ENCODE data around the gene CA12. TPM values are rescaled to one million over a fixed set of nuclear protein-coding genes. Genes with fewer than 3 reads are reported as not detected.

The CA12 gene
- polyA plus RNA-seq, 3 donors: not detected

- Mint-ChIP-seq H3K4me1 (peaks cover 29% of the 10 kb centered on the region), H3K4me3 (no peak overlapping the region), H3K36me3 (no peaks in the 10 kb centered on the region), H3K27me3 (ENCODE audit: low read depth in 3 of 3) (peaks cover 0 to 3% (median 2%) of the 10 kb centered on the region in 3 donors), H3K9me3 (peaks cover 0 to 2% (median 0%) of the 10 kb centered on the region in 7 donors), H3K27ac (no peak overlapping the region)
- Histone ChIP-seq H3K9me3 (replicated peaks in 1 of 2; ENCODE audit: control insufficient read depth in 1 of 2, insufficient read depth in 1 of 2, low read length in 2 of 2) (no peaks in the 10 kb centered on the region), H2AFZ (ENCODE audit: insufficient read depth, low read depth, low read length, poor library complexity, severe bottlenecking) (no peak overlapping the region), H3K27me3 (ENCODE audit: control insufficient read depth in 2 of 2, insufficient read depth in 2 of 2, low read length in 2 of 2) (no peaks in the 10 kb centered on the region), H3K4me3 (replicated peaks in 1 of 3; ENCODE audit: low read depth in 2 of 3, low read length in 3 of 3) (no peak overlapping the region), H3K4me2 (replicated peaks; ENCODE audit: extremely low read depth, low read length, poor library complexity, severe bottlenecking) (no peak overlapping the region), H3K9ac (ENCODE audit: insufficient read depth, low read length, poor library complexity, severe bottlenecking) (no peak overlapping the region), H4K20me1 (ENCODE audit: insufficient read depth, low read length) (no peaks in the 10 kb centered on the region), H3K79me2 (ENCODE audit: insufficient read depth, low read length) (no peaks in the 10 kb centered on the region), H3K36me3 (replicated peaks in 1 of 2; ENCODE audit: control insufficient read depth in 1 of 2, insufficient read depth in 2 of 2, low read length in 2 of 2) (no peaks in the 10 kb centered on the region), H3K27ac (ENCODE audit: low read depth in 1 of 2, low read length in 2 of 2) (no peak overlapping the region), H3K4me1 (ENCODE audit: control insufficient read depth in 1 of 2, insufficient read depth in 2 of 2, low read length in 2 of 2) (peaks cover 16 to 25% of the 10 kb centered on the region in 2 donors)
- 95% methylated on average over 3 of the region's 4 CpGs for WGBS (ENCODE audit: insufficient coverage)
- intact Hi-C loops (cut with micrococcal nuclease): no loop called here
- no peak for DNase-seq
- TF ChIP-seq, protein P1, sequence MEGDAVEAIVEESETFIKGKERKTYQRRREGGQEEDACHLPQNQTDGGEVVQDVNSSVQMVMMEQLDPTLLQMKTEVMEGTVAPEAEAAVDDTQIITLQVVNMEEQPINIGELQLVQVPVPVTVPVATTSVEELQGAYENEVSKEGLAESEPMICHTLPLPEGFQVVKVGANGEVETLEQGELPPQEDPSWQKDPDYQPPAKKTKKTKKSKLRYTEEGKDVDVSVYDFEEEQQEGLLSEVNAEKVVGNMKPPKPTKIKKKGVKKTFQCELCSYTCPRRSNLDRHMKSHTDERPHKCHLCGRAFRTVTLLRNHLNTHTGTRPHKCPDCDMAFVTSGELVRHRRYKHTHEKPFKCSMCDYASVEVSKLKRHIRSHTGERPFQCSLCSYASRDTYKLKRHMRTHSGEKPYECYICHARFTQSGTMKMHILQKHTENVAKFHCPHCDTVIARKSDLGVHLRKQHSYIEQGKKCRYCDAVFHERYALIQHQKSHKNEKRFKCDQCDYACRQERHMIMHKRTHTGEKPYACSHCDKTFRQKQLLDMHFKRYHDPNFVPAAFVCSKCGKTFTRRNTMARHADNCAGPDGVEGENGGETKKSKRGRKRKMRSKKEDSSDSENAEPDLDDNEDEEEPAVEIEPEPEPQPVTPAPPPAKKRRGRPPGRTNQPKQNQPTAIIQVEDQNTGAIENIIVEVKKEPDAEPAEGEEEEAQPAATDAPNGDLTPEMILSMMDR (IDR thresholded peaks at IDR 0.05): no peak
These were observed 10.9 kb downstream of the CA12 start for GRCh38 chr15:63370764-63371163.

- H3K36me3 ChIP-seq (replicated peaks in 1 of 2; ENCODE audit: control insufficient read depth in 1 of 2, insufficient read depth in 2 of 2, low read length in 2 of 2): no peaks in the 10 kb centered on the region
- TF ChIP-seq, protein P1 (IDR thresholded peaks at IDR 0.05): no peak
- Mint-ChIP-seq H3K9me3 (peaks cover 0 to 2% (median 0%) of the 10 kb centered on the region in 7 donors), H3K27ac (no peak overlapping the region), H3K27me3 (ENCODE audit: low read depth in 3 of 3) (peaks cover 0 to 3% (median 3%) of the 10 kb centered on the region in 3 donors), H3K4me1 (peaks cover 22% of the 10 kb centered on the region), H3K36me3 (no peaks in the 10 kb centered on the region), H3K4me3 (no peak overlapping the region)
- no peak for DNase-seq
- H3K9me3 ChIP-seq (replicated peaks in 1 of 2; ENCODE audit: control insufficient read depth in 1 of 2, insufficient read depth in 1 of 2, low read length in 2 of 2): no peaks in the 10 kb centered on the region
- H3K9ac ChIP-seq (ENCODE audit: insufficient read depth, low read length, poor library complexity, severe bottlenecking): no peak overlapping the region
- intact Hi-C loops (cut with micrococcal nuclease): no loop called here
- peaks cover 12 to 19% of the 10 kb centered on the region in 2 donors for H3K4me1 ChIP-seq (ENCODE audit: control insufficient read depth in 1 of 2, insufficient read depth in 2 of 2, low read length in 2 of 2)
- no peak overlapping the region for H3K27ac ChIP-seq (ENCODE audit: low read depth in 1 of 2, low read length in 2 of 2)
- H3K4me2 ChIP-seq (replicated peaks; ENCODE audit: extremely low read depth, low read length, poor library complexity, severe bottlenecking): no peak overlapping the region
- WGBS (ENCODE audit: insufficient coverage): no CpG with 5 or more reads among the region's 4 CpGs
- H3K79me2 ChIP-seq (ENCODE audit: insufficient read depth, low read length): no peaks in the 10 kb centered on the region
- no peak overlapping the region for H3K4me3 ChIP-seq (replicated peaks in 1 of 3; ENCODE audit: low read depth in 2 of 3, low read length in 3 of 3)
- no peak overlapping the region for H2AFZ ChIP-seq (ENCODE audit: insufficient read depth, low read depth, low read length, poor library complexity, severe bottlenecking)
- H4K20me1 ChIP-seq (ENCODE audit: insufficient read depth, low read length): no peaks in the 10 kb centered on the region
- H3K27me3 ChIP-seq (ENCODE audit: control insufficient read depth in 2 of 2, insufficient read depth in 2 of 2, low read length in 2 of 2): no peaks in the 10 kb centered on the region
These were observed 11.9 kb downstream of the CA12 start for GRCh38 chr15:63369781-63370180.

Measured in CD14-positive monocyte (primary cell).